ENCODE results near the gene SPATA45.

The SPATA45 gene

GRCh38 chr1:212791261-212791675 lies 56.2 kb downstream of the SPATA45 start:
- peak; percentile 46 for DNase-seq (ENCODE audit: low spot score)
- no peak for TF ChIP-seq CTCF (IDR thresholded peaks at IDR 0.05; ENCODE audit: extremely low read depth, missing control alignments)

DNA sequence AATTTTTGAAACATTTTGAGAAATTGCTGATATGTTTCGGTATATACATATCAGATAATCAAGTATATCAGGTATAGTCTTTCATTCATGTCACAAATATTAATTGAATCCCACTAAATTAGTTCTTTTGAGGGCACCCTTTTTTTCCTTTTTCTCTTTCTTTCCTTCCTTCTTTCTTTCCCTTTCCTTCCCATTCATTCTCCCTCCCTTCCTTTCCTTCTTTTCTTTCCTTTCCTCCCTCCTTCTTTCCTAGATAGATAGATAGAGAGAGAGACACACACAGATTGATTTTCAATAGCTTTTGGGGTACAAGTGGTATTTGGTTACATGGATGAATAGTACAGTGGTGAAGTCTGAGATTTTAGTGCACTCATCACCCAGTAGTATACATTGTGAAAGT lies 61.6 kb downstream of the SPATA45 start:
- TF ChIP-seq CTCF (IDR thresholded peaks at IDR 0.05; ENCODE audit: extremely low read depth, missing control alignments) = no peak
- no peak for DNase-seq (ENCODE audit: low spot score)

DNA sequence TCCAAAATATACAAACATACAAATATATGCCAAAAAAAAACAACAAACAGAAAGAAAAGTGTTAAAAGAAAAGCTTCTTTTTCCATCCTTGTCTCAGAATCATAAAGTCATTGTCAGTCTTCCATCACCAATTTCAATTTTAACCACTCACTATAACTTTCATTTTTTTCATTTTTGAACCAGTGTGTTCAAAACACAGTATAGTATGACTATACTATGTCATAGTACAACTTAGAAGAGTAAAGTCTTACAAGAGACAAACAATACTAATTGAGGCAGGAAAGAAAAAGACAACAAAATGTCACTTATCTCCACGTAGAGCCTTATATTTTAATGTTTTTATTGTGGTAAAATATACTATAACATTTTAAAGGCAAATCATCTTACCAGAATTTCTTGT lies 63.5 kb downstream of the SPATA45 start:
- no peak for TF ChIP-seq CTCF (IDR thresholded peaks at IDR 0.05; ENCODE audit: extremely low read depth, missing control alignments)
- no peak for DNase-seq (ENCODE audit: low spot score)

DNA sequence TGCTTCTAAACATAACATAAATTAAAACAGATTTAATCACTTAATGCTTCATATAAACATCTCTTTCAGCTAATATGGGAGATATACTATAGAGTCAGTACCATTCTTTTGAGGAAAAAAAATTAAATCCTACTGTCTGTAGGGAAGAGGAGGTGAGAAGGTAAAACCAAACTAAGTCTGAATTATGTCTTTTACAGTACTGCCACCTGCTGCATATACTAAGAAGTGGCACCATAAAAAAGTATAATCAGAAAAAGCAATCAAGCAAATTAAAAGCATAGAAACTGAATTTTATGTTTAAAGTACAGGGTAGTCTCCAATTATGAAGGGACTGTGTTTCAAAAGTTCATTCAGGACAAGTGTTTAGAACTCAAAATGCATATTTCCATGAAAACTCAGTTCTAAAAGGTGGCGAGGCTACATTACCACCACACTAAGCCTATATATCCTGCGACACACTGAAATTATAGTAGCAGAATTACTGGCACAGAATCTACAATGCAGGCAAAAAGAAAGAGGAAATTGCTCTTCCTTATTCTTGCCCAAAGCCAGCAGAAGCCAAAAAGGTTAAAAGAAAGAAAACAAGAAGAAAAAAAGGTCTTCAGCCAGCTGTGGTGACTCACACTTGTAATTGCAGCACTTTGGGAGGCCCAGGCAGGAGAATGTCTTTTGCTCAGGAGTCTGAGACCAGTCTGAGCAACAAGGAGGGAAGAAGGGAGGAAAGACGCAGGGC lies 64.9 kb downstream of the SPATA45 start:
- peak; percentile 29 for DNase-seq (ENCODE audit: low spot score)
- TF ChIP-seq CTCF (IDR thresholded peaks at IDR 0.05; ENCODE audit: extremely low read depth, missing control alignments) = peak; percentile 27

- no peak for DNase-seq (ENCODE audit: low spot score)
Observed at GRCh38 chr1:212781225-212781624, 66.2 kb downstream of the SPATA45 start.

GRCh38 chr1:212780759-212781158 lies 66.7 kb downstream of the SPATA45 start:
- no peak for DNase-seq (ENCODE audit: low spot score)
- no peak for TF ChIP-seq CTCF (IDR thresholded peaks at IDR 0.05; ENCODE audit: extremely low read depth, missing control alignments)

More at GRCh38 chr1:212781225-212781624, 66.2 kb downstream of the SPATA45 start:
- no peak for TF ChIP-seq CTCF (IDR thresholded peaks at IDR 0.05; ENCODE audit: extremely low read depth, missing control alignments)
